DND-41 (cell line): ENCODE measurements around the gene ZBTB12.

ENCODE experiments used
- ATAC-seq: fragments of 200-7000 bp; cut with Tn5 transposase; 3 replicates; pipeline ENCODE4 v1.9.1; 2021; ENCODE audit warnings: low read depth; ENCODE audit not compliant: insufficient read depth
- DNase-seq: peaks from one replicate; pipeline ENCODE4 v3.0.0-alpha.2; 2020
- H2AFZ ChIP-seq: 2 replicates; pipeline ENCODE4 v1.6.0; 2012; ENCODE audit warnings: low read depth, low read length
- H3K27ac ChIP-seq: 2 replicates; pipeline ENCODE4 v1.5.1; 2012; ENCODE audit warnings: low read length, inconsistent platforms
- H3K27me3 ChIP-seq: fragments of 200-600 bp; sonication (generic); 2 replicates; pipeline ENCODE4 v1.6.0; 2012; ENCODE audit warnings: low read length, mild to moderate bottlenecking, inconsistent platforms; ENCODE audit not compliant: insufficient read depth, poor library complexity
- H3K36me3 ChIP-seq: 2 replicates; pipeline ENCODE4 v1.5.1; 2012; ENCODE audit warnings: low read length, inconsistent platforms; ENCODE audit not compliant: insufficient read depth
- H3K4me1 ChIP-seq: 2 replicates; pipeline ENCODE4 v1.5.1; 2012; ENCODE audit warnings: mild to moderate bottlenecking, low read length; ENCODE audit not compliant: insufficient read depth
- H3K4me2 ChIP-seq: 2 replicates; pipeline ENCODE4 v1.6.0; 2012; ENCODE audit warnings: mild to moderate bottlenecking, moderate library complexity, low read length, inconsistent platforms; ENCODE audit not compliant: insufficient read depth
- H3K4me3 ChIP-seq, 2 experiments: fragments of 200-600 bp in 1 of 2; shearing (Covaris generic) in 1 of 2; 2 replicates each; pipeline ENCODE4 v1.5.1; 2012 to 2016; ENCODE audit warnings: inconsistent platforms in 2 of 2, low read length in 2 of 2, mild to moderate bottlenecking in 2 of 2, low read depth in 1 of 2, moderate library complexity in 1 of 2
- H3K79me2 ChIP-seq: 2 replicates; pipeline ENCODE4 v1.6.0; 2012; ENCODE audit warnings: low read length, inconsistent platforms; ENCODE audit not compliant: insufficient read depth
- H3K9ac ChIP-seq: 2 replicates; pipeline ENCODE4 v1.6.0; 2012; ENCODE audit warnings: low read depth, mild to moderate bottlenecking, inconsistent platforms, low read length, moderate library complexity
- H3K9me3 ChIP-seq: 2 replicates; pipeline ENCODE4 v1.5.1; 2012; ENCODE audit warnings: low read length, moderate library complexity, mild to moderate bottlenecking, inconsistent platforms; ENCODE audit not compliant: insufficient read depth, severe bottlenecking
- H4K20me1 ChIP-seq: 2 replicates; pipeline ENCODE4 v1.6.0; 2012; ENCODE audit warnings: low read length; ENCODE audit not compliant: insufficient read depth
- EZH2 ChIP-seq: IDR thresholded peaks from 3 replicates; pipeline ENCODE4 v1.6.1; 2012; ENCODE audit warnings: borderline replicate concordance, low read depth, mild to moderate bottlenecking, moderate library complexity, low read length, inconsistent platforms; ENCODE audit not compliant: severe bottlenecking
- TF ChIP-seq, protein P1 (sequence below): IDR thresholded peaks from 2 replicates; pipeline ENCODE4 v1.5.1; 2012; ENCODE audit warnings: borderline replicate concordance, low read length, moderate library complexity, mild to moderate bottlenecking; ENCODE audit not compliant: poor library complexity, severe bottlenecking; ENCODE audit errors: extremely low read depth

The ZBTB12 gene

DNA sequence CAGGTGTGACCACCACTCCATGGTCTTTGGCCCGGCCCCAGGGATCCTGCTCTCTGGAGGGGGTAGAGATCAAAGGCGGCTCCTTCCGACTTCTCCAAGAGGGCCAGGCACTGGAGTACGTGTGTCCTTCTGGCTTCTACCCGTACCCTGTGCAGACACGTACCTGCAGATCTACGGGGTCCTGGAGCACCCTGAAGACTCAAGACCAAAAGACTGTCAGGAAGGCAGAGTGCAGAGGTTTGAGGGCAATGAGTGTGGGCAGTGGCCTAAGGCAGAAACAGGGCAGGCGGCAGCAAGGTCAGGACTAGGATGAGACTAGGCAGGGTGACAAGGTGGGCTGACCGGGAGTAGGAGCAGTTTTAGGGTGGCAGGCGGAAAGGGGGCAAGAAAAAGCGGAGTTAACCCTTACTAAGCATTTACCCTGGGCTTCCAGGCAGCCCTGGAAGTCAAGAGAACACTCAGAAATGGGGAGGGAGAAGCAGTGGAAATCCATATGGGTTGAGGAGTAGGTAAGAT lies 44.5 kb upstream of the ZBTB12 start:
- H3K79me2 ChIP-seq: no peaks in the 10 kb centered on the region
- H2AFZ ChIP-seq: no peak overlapping the region
- TF ChIP-seq, protein P1, sequence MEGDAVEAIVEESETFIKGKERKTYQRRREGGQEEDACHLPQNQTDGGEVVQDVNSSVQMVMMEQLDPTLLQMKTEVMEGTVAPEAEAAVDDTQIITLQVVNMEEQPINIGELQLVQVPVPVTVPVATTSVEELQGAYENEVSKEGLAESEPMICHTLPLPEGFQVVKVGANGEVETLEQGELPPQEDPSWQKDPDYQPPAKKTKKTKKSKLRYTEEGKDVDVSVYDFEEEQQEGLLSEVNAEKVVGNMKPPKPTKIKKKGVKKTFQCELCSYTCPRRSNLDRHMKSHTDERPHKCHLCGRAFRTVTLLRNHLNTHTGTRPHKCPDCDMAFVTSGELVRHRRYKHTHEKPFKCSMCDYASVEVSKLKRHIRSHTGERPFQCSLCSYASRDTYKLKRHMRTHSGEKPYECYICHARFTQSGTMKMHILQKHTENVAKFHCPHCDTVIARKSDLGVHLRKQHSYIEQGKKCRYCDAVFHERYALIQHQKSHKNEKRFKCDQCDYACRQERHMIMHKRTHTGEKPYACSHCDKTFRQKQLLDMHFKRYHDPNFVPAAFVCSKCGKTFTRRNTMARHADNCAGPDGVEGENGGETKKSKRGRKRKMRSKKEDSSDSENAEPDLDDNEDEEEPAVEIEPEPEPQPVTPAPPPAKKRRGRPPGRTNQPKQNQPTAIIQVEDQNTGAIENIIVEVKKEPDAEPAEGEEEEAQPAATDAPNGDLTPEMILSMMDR: no peak
- TF ChIP-seq EZH2: no peak
- no peaks in the 10 kb centered on the region; the same call in 1 of the 2 replicates for H4K20me1 ChIP-seq
- ATAC-seq (no peak), DNase-seq (no peak)
- H3K9ac ChIP-seq: no peak overlapping the region
- peaks cover 10% of the 10 kb centered on the region for H3K27me3 ChIP-seq
- H3K27ac ChIP-seq: no peak overlapping the region
- no peak overlapping the region for H3K4me3 ChIP-seq
- H3K9me3 ChIP-seq: no peaks in the 10 kb centered on the region
- H3K4me1 ChIP-seq: no peaks in the 10 kb centered on the region
- H3K4me2 ChIP-seq: no peak overlapping the region
- H3K36me3 ChIP-seq: peaks cover under 1% of the 10 kb centered on the region; the same call in 1 of the 2 replicates

DNA sequence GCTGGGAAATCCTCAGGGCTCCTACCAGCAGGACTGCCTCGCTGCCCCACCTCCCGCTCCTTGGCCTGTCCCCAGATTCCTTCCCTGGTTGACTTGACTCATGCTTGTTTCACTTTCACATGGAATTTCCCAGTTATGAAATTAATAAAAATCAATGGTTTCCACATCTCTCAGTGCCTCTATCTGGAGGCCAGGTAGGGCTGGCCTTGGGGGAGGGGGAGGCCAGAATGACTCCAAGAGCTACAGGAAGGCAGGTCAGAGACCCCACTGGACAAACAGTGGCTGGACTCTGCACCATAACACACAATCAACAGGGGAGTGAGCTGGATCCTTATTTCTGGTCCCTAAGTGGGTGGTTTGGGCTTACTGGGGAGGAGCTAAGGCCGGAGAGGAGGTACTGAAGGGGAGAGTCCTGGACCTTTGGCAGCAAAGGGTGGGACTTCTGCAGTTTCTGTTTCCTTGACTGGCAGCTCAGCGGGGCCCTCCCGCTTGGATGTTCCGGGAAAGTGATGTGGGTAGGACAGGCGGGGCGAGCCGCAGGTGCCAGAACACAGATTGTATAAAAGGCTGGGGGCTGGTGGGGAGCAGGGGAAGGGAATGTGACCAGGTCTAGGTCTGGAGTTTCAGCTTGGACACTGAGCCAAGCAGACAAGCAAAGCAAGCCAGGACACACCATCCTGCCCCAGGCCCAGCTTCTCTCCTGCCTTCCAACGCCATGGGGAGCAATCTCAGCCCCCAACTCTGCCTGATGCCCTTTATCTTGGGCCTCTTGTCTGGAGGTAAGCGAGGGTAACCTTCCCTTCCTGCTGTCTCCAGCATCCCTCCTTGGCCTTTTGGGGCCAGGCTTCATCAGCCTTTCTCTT lies 43.9 kb upstream of the ZBTB12 start, which contains the start of gene CFB:
Gene CFB, plus strand, starts transcription at position 589 of the 863 bp plus-strand sequence. Its CDS starts 127 bp downstream, at position 716.
- H2AFZ ChIP-seq: no peak within 1 kb of the TSS
- TF ChIP-seq, protein P1: no peak
- no peak for TF ChIP-seq EZH2
- no peaks in the 10 kb centered on the region for H3K9me3 ChIP-seq
- DNase-seq (no peak), ATAC-seq (no peak)
- H3K27ac ChIP-seq: no peak within 1 kb of the TSS
- no peak within 1 kb of the TSS for H3K4me2 ChIP-seq
- H3K9ac ChIP-seq: no peak within 1 kb of the TSS
- peaks cover 10% of the 10 kb centered on the region for H3K27me3 ChIP-seq
- H3K36me3 ChIP-seq: no peaks in the 10 kb centered on the region
- no peaks in the 10 kb centered on the region; the same call in 1 of the 2 replicates for H4K20me1 ChIP-seq
- no peaks in the 10 kb centered on the region for H3K79me2 ChIP-seq
- no peaks in the 10 kb centered on the region for H3K4me1 ChIP-seq
- H3K4me3 ChIP-seq: no peak within 1 kb of the TSS

DNA sequence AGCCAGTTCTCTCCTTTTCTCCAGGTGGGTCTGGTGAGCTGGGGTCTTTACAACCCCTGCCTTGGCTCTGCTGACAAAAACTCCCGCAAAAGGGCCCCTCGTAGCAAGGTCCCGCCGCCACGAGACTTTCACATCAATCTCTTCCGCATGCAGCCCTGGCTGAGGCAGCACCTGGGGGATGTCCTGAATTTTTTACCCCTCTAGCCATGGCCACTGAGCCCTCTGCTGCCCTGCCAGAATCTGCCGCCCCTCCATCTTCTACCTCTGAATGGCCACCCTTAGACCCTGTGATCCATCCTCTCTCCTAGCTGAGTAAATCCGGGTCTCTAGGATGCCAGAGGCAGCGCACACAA lies 43.2 kb upstream of the ZBTB12 start:
- Histone ChIP-seq H3K9ac (no peak overlapping the region), H3K27ac (no peak overlapping the region), H3K4me2 (no peak overlapping the region), H2AFZ (no peak overlapping the region), H3K36me3 (no peaks in the 10 kb centered on the region), H3K27me3 (peaks cover 10% of the 10 kb centered on the region), H3K9me3 (no peaks in the 10 kb centered on the region), H3K4me1 (no peaks in the 10 kb centered on the region), H3K79me2 (no peaks in the 10 kb centered on the region), H4K20me1 (no peaks in the 10 kb centered on the region; the same call in 1 of the 2 replicates), H3K4me3 (no peak overlapping the region)
- ATAC-seq: no peak
- no peak for DNase-seq
- no peak for TF ChIP-seq EZH2
- TF ChIP-seq, protein P1: no peak
